SK-N-SH (cell line): ENCODE data around the gene SPEM1. TPM values are rescaled to one million over a fixed set of nuclear protein-coding genes. Genes with fewer than 3 reads are reported as not detected.

Experiments
- CTCF ChIA-PET: fragments of 300-600, 350-600 bp; formaldehyde crosslinking; extraction: SDS; loops from one replicate; lab custom pipeline; 2021; lab: Yijun Ruan, JAX
- POLR2A ChIA-PET: fragments of 350-600 bp; sonication (Branson Sonifier 250); formaldehyde crosslinking; extraction: SDS; loops from one replicate; lab custom pipeline; 2020; ENCODE audit warnings: antibody characterized with exemption, inconsistent platforms; lab: Yijun Ruan, JAX
- DNase-seq: peaks from one replicate; pipeline ENCODE4 v3.0.0; 2012
- H2AFZ ChIP-seq: fragments of 200-600 bp; sonication (generic); 2 replicates; pipeline ENCODE4 v1.8.1; 2016; ENCODE audit warnings: antibody characterized with exemption, mild to moderate bottlenecking, low read depth
- H3F3A ChIP-seq: fragments of 200-600 bp; sonication (generic); replicated peaks from 2 replicates; pipeline ENCODE3; 2016; ENCODE audit warnings: antibody characterized with exemption, mild to moderate bottlenecking; ENCODE audit not compliant: insufficient read depth
- H3K27ac ChIP-seq, 2 experiments: fragments of 200-500 bp in 1 of 2; fragments of 200-600 bp in 1 of 2; sonication (Bioruptor generic) in 1 of 2; sonication (generic), shearing (Covaris generic) in 1 of 2; 2 replicates each; pipeline versions ENCODE4 v1.5.1 to v1.6.1; 2014 to 2016; ENCODE audit warnings: low read depth in 2 of 2, inconsistent platforms in 1 of 2, low read length in 1 of 2, mild to moderate bottlenecking in 1 of 2, mixed read lengths in 1 of 2
- H3K27me3 ChIP-seq: fragments of 200-600 bp; sonication (generic), shearing (Covaris generic); 2 replicates; pipeline ENCODE4 v1.6.1; 2016; ENCODE audit warnings: mixed run types; ENCODE audit not compliant: insufficient read depth
- H3K36me3 ChIP-seq, 2 experiments: fragments of 200-500 bp in 1 of 2; fragments of 200-600 bp in 1 of 2; sonication (Bioruptor generic) in 1 of 2; sonication (generic) in 1 of 2; replicated peaks in 1 of 2; 2 replicates each; pipeline versions ENCODE3 to v1.5.1; 2014 to 2016; ENCODE audit warnings: low read length in 1 of 2, mild to moderate bottlenecking in 1 of 2; ENCODE audit not compliant: insufficient read depth in 2 of 2, control insufficient read depth in 1 of 2
- H3K4me1 ChIP-seq, 2 experiments: fragments of 200-500 bp in 1 of 2; fragments of 200-600 bp in 1 of 2; sonication (Bioruptor generic) in 1 of 2; sonication (generic), shearing (Covaris generic) in 1 of 2; 2 replicates each; pipeline versions ENCODE4 v1.5.1 to v1.6.1; 2014 to 2016; ENCODE audit warnings: low read depth in 1 of 2, low read length in 1 of 2, mixed run types in 1 of 2; ENCODE audit not compliant: insufficient read depth in 2 of 2, control insufficient read depth in 1 of 2
- H3K4me2 ChIP-seq: fragments of 200-600 bp; sonication (generic), shearing (Covaris generic); 2 replicates; pipeline ENCODE4 v1.6.1; 2017; ENCODE audit warnings: mixed run types
- H3K4me3 ChIP-seq, 2 experiments: fragments of 200-500 bp in 1 of 2; fragments of 200-600 bp in 1 of 2; sonication (Bioruptor generic) in 1 of 2; sonication (generic), shearing (Covaris generic) in 1 of 2; 2 replicates each; pipeline versions ENCODE4 v1.5.1 to v1.8.1; 2014 to 2016; ENCODE audit warnings: low read depth in 2 of 2, inconsistent platforms in 1 of 2, low read length in 1 of 2, mild to moderate bottlenecking in 1 of 2, mixed read lengths in 1 of 2, moderate library complexity in 1 of 2
- H3K79me2 ChIP-seq: fragments of 200-600 bp; sonication (generic); 2 replicates; pipeline ENCODE4 v1.8.1; 2017; ENCODE audit warnings: mild to moderate bottlenecking; ENCODE audit not compliant: insufficient read depth
- H3K9ac ChIP-seq: fragments of 200-600 bp; sonication (generic); 2 replicates; pipeline ENCODE4 v1.6.1; 2017; ENCODE audit warnings: mixed run types
- H3K9me2 ChIP-seq: fragments of 200-600 bp; sonication (generic); 2 replicates; pipeline ENCODE4 v1.6.1; 2017; ENCODE audit warnings: mixed run types
- H3K9me3 ChIP-seq: fragments of 200-600 bp; sonication (generic); 2 replicates; pipeline ENCODE4 v1.6.1; 2017; ENCODE audit warnings: mixed run types, mild to moderate bottlenecking, moderate library complexity
- H4K20me1 ChIP-seq: fragments of 200-600 bp; sonication (generic); 2 replicates; pipeline ENCODE4 v1.6.1; 2017; ENCODE audit warnings: mild to moderate bottlenecking, mixed run types; ENCODE audit not compliant: insufficient read depth
- EP300 ChIP-seq, 2 experiments: IDR thresholded peaks; 2 replicates each; pipeline versions ENCODE4 v1.4.0 to v1.6.1; 2012; ENCODE audit warnings: borderline replicate concordance in 1 of 2, low read depth in 1 of 2, low read length in 1 of 2
- EZH2phosphoT487 ChIP-seq: fragments of 200-600 bp; sonication (generic); IDR thresholded peaks from 2 replicates; pipeline ENCODE4 v1.6.1; 2017; ENCODE audit warnings: low read depth, mixed run types, mild to moderate bottlenecking, antibody characterized with exemption, moderate library complexity, borderline replicate concordance
- GABPA ChIP-seq: IDR thresholded peaks from 2 replicates; pipeline ENCODE4 v1.4.0; 2012; ENCODE audit warnings: low read depth, mild to moderate bottlenecking
- IRF3 ChIP-seq: fragments of 150-350 bp; IDR thresholded peaks from 2 replicates; pipeline ENCODE4 v1.6.1; 2016; ENCODE audit warnings: mild to moderate bottlenecking, low read depth, low read length
- MAX ChIP-seq: IDR thresholded peaks from 2 replicates; pipeline ENCODE4 v1.4.0; 2012; ENCODE audit warnings: low read depth
- MXI1 ChIP-seq: IDR thresholded peaks from 2 replicates; pipeline ENCODE4 v1.6.1; 2012; ENCODE audit warnings: mild to moderate bottlenecking, low read depth, low read length, improper control_type of control experiment
- NFIC ChIP-seq: IDR thresholded peaks from 2 replicates; pipeline ENCODE4 v1.4.0; 2012; ENCODE audit warnings: borderline replicate concordance
- PBX3 ChIP-seq: IDR thresholded peaks from 2 replicates; pipeline ENCODE4; 2012
- RCOR1 ChIP-seq: fragments of 150-350 bp; IDR thresholded peaks from 2 replicates; pipeline ENCODE4 v1.6.1; 2017; ENCODE audit warnings: antibody characterized with exemption, low read length
- REST ChIP-seq: IDR thresholded peaks from 2 replicates; pipeline ENCODE4 v1.6.1; 2012; ENCODE audit warnings: mild to moderate bottlenecking, low read depth, low read length, moderate library complexity
- RFX5 ChIP-seq: IDR thresholded peaks from 2 replicates; pipeline ENCODE4 v1.6.1; 2012; ENCODE audit warnings: mild to moderate bottlenecking, improper control_type of control experiment, low read length
- RXRA ChIP-seq: IDR thresholded peaks from 2 replicates; pipeline ENCODE4 v1.4.0; 2012; ENCODE audit warnings: low read depth, mild to moderate bottlenecking, borderline replicate concordance
- USF1 ChIP-seq: IDR thresholded peaks from 2 replicates; pipeline ENCODE4 v1.4.0; 2012; ENCODE audit warnings: low read depth, borderline replicate concordance
- ZBTB33 ChIP-seq: IDR thresholded peaks from 2 replicates; pipeline ENCODE4 v1.4.0; 2012; ENCODE audit warnings: low read depth, borderline replicate concordance
- WGBS: methylation state at CpG from one replicate; pipeline ENCODE4 v1.1.6; 2017; ENCODE audit warnings: low lambda C conversion rate; 5-methylcytosine and 5-hydroxymethylcytosine counted together
- polyA plus RNA-seq, 3 experiments: library from polyadenylated mRNA; depleted of rRNA; stranded (reverse); fragments of >200 nt; gene quantifications; 2 replicates each; pipeline ENCODE4 v1.2.3, GENCODE V29; 2012

Gene SPEM1
- polyA plus RNA-seq, 1 of the 3 experiments (the other 2 are of a cell fraction): not detected

GRCh38 chr17:7408252-7408727 lies 11.8 kb upstream of the SPEM1 start:
- Histone ChIP-seq H3F3A (peaks cover 5% of the 10 kb centered on the region), H2AFZ (no peak overlapping the region), H3K9ac (no peak overlapping the region), H3K4me1 (peaks cover 0 to 15% of the 10 kb centered on the region in 2 experiments; a peak in 1 of 4 replicates), H4K20me1 (peaks cover 11% of the 10 kb centered on the region; the same call in 1 of the 2 replicates), H3K4me3 (no peak overlapping the region), H3K79me2 (peaks cover 28% of the 10 kb centered on the region), H3K9me3 (no peaks in the 10 kb centered on the region), H3K27me3 (no peaks in the 10 kb centered on the region), H3K27ac (no peak overlapping the region), H3K4me2 (no peak overlapping the region), H3K9me2 (no peaks in the 10 kb centered on the region), H3K36me3 (peaks cover 8 to 34% of the 10 kb centered on the region in 2 experiments)
- CTCF ChIA-PET: interaction anchor here (1.2 to 4.9 kb wide), 2 partner anchors 53 to 152 kb away, joined by 4 to 28 read pairs; partner anchors contain the start of gene TMEM95
- no peak for DNase-seq
- POLR2A ChIA-PET: no interaction called here
- no peak for TF ChIP-seq RFX5
- TF ChIP-seq MAX: no peak
- TF ChIP-seq USF1: no peak
- TF ChIP-seq EP300 (IDR thresholded peaks at IDR 0.05; ENCODE audit: borderline replicate concordance in 1 of 2, low read depth in 1 of 2, low read length in 1 of 2): no peak
- TF ChIP-seq EZH2phosphoT487: no peak
- WGBS: 97% methylated on average over 32 of the region's 58 CpGs

GRCh38 chr17:7408863-7409262 lies 11.3 kb upstream of the SPEM1 start:
- Histone ChIP-seq H3K4me3 (no peak overlapping the region), H3K27me3 (no peaks in the 10 kb centered on the region), H3K9ac (no peak overlapping the region), H2AFZ (no peak overlapping the region), H3K79me2 (peaks cover 28% of the 10 kb centered on the region), H3K9me2 (no peaks in the 10 kb centered on the region), H3K4me2 (no peak overlapping the region), H3K36me3 (peaks cover 8 to 35% of the 10 kb centered on the region in 2 experiments), H3F3A (no peaks in the 10 kb centered on the region), H4K20me1 (peaks cover 11% of the 10 kb centered on the region; the same call in 1 of the 2 replicates), H3K27ac (no peak overlapping the region), H3K4me1 (peaks cover 0 to 15% of the 10 kb centered on the region in 2 experiments; a peak in 1 of 4 replicates), H3K9me3 (no peaks in the 10 kb centered on the region)
- WGBS: 94% methylated on average over 4 of the region's 6 CpGs
- CTCF ChIA-PET: interaction anchor here (4.9 kb wide), 1 partner anchor 53 kb away, joined by 28 read pairs; the partner anchor contains the start of gene TMEM95
- no peak for DNase-seq
- POLR2A ChIA-PET: no interaction called here
- TF ChIP-seq EZH2phosphoT487 (no peak), IRF3 (no peak), REST (no peak), RCOR1 (no peak), ZBTB33 (no peak), RXRA (no peak), MXI1 (no peak), PBX3 (no peak), NFIC (no peak), GABPA (no peak)
